Activated naive CD4-positive, alpha-beta T cell treated with anti-CD3 and anti-CD28 coated beads, Interleukin-2, amount 10 ng/mL, durations not matched to agents 7 days and 5 days (primary cell): ENCODE measurements around the gene KIR2DL3.
"Not testable (repeated sequence)": the region's sequence is repeated elsewhere in the genome, so short reads cannot be mapped to it uniquely, and the experiment has no call there.

Experiments
- CTCF ChIA-PET: fragments of 350-600 bp; sonication (Branson Sonifier 250); formaldehyde crosslinking; loops from one replicate; lab custom pipeline; 2021; ENCODE audit warnings: antibody characterized with exemption; lab: Charles Lee
- DNase-seq: peaks from one replicate; pipeline ENCODE4 v3.0.0-alpha.2; 2020
- H3K27ac Mint-ChIP-seq: one replicate; pipeline ENCODE4 v1.8.0; 2021; ENCODE audit warnings: mild to moderate bottlenecking, moderate library complexity, mixed read lengths
- H3K27me3 Mint-ChIP-seq: one replicate; pipeline ENCODE4 v1.8.0; 2021; ENCODE audit warnings: mild to moderate bottlenecking, mixed read lengths
- H3K36me3 Mint-ChIP-seq: one replicate; pipeline ENCODE4 v1.8.0; 2021; ENCODE audit warnings: mixed read lengths
- H3K4me1 Mint-ChIP-seq: one replicate; pipeline ENCODE4 v1.8.0; 2021; ENCODE audit warnings: mixed read lengths
- H3K4me3 Mint-ChIP-seq: one replicate; pipeline ENCODE4 v1.8.0; 2021; ENCODE audit warnings: mild to moderate bottlenecking, moderate library complexity, mixed read lengths
- H3K9me3 Mint-ChIP-seq: one replicate; pipeline ENCODE4 v1.8.0; 2021; ENCODE audit warnings: mixed read lengths

Gene KIR2DL3

DNA sequence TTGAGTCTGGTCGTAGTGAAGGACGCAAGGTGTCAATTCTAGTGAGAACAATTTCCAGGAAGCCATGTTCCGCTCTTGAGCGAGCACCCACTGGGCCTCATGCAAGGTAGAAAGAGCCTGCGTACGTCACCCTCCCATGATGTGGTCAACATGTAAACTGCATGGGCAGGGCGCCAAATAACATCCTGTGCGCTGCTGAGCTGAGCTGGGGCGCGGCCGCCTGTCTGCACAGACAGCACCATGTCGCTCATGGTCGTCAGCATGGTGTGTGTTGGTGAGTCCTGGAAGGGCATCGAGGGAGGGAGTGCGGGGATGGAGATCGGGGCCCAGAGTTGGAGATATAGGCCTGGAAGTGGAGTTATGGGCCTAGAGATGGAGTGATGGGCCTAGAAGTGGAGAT lies at the start of gene KIR2DL3:
TSS of gene KIR2DL3 (plus strand) at position 208 of the 400 bp plus-strand sequence. CDS start at position 241, 33 bp downstream.
- H3K4me1 Mint-ChIP-seq, H3K4me3 Mint-ChIP-seq: not testable (repeated sequence)

DNA sequence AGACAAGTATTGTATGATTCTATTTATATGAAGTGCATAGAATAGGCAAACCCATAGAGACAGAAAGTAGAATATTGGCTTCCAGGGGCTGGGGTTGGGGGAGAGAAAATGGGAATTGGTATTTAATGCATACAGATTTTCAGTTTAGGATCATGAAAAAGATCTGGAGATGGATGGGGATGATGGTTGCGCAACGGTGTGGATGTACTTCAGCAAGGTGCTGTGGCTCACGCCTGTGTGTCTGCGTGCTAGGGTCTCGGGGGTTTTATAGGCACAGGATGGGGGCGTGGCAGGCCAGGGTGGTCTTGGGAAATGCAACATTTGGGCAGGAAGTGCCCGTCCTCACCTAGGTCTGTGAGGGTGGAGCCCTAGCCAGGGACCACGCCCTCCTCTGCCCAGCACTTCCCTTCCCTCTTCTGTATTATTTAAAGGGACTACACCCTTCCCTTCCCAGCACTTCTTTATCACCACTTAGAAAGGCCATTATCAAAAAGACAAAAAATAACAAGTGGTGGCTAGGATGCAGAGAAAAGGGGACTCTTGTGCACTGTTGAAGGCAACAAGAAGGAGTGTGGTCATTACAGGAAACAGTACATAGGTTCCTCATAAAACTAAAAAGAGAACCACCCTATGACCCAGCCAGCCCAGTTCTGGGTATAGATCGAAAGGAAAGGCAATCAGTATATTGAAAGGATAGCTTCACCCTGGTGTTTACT lies 46.6 kb upstream of the KIR2DL3 start:
- no peaks in the 10 kb centered on the region for H3K9me3 Mint-ChIP-seq
- no peak overlapping the region for H3K4me3 Mint-ChIP-seq
- H3K27me3 Mint-ChIP-seq: peaks cover 10% of the 10 kb centered on the region
- CTCF ChIA-PET: no interaction called here
- DNase-seq: no peak
- H3K27ac Mint-ChIP-seq: no peak overlapping the region
- H3K36me3 Mint-ChIP-seq: no peaks in the 10 kb centered on the region
- H3K4me1 Mint-ChIP-seq: peaks cover 6% of the 10 kb centered on the region

More for the DNA sequence above, at the start of gene KIR2DL3:
- H3K9me3 Mint-ChIP-seq, DNase-seq, H3K36me3 Mint-ChIP-seq, CTCF ChIA-PET, H3K27ac Mint-ChIP-seq, H3K27me3 Mint-ChIP-seq: not testable (repeated sequence)

DNA sequence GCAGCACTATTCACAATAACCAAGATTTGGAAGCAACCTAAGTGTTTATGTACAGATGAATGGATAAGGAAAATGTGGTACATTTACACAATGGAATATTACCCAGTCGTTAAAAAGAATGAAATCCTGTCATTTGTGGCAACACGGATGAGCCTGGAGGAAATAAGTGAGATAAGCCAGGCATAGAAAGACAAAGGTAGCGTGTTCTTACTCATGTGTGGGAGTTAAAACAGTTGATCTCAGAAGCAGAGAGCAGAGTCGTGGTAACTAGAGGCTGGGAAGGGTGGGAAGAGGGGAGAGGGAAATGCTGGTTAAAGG lies 46.1 kb upstream of the KIR2DL3 start:
- no peaks in the 10 kb centered on the region for H3K9me3 Mint-ChIP-seq
- H3K27ac Mint-ChIP-seq: no peak overlapping the region
- no peaks in the 10 kb centered on the region for H3K36me3 Mint-ChIP-seq
- H3K4me3 Mint-ChIP-seq: no peak overlapping the region
- CTCF ChIA-PET: no interaction called here
- peaks cover 6% of the 10 kb centered on the region for H3K4me1 Mint-ChIP-seq
- no peak for DNase-seq
- H3K27me3 Mint-ChIP-seq: peaks cover 10% of the 10 kb centered on the region

DNA sequence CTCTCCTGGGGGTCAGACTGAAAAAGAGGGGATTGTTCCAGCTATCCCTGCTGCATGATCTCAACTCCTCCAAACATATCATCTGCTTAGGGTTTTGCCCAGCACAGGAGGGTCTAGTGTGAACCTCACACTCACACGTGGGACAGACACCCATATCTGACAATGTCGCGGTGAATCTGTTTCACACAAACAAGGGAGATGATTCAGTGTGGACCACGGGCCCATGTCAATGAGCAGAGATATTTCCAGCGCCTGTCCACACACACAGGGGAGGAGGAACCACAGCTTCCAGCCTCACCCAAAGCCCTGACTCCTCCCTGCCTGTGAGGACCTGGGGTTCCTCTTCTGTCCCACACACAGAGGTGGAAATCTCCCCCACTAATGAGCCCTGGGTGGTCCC lies 43.7 kb upstream of the KIR2DL3 start:
- Mint-ChIP-seq H3K27ac (no peak overlapping the region), H3K9me3 (no peaks in the 10 kb centered on the region), H3K36me3 (no peaks in the 10 kb centered on the region), H3K4me1 (peaks cover 6% of the 10 kb centered on the region), H3K4me3 (no peak overlapping the region), H3K27me3 (peaks cover 10% of the 10 kb centered on the region)
- DNase-seq: no peak
- CTCF ChIA-PET: interaction anchor here (0.7 kb wide), 1 partner anchor 215 kb away, joined by 4 read pairs; no protein-coding TSS in a partner anchor

DNA sequence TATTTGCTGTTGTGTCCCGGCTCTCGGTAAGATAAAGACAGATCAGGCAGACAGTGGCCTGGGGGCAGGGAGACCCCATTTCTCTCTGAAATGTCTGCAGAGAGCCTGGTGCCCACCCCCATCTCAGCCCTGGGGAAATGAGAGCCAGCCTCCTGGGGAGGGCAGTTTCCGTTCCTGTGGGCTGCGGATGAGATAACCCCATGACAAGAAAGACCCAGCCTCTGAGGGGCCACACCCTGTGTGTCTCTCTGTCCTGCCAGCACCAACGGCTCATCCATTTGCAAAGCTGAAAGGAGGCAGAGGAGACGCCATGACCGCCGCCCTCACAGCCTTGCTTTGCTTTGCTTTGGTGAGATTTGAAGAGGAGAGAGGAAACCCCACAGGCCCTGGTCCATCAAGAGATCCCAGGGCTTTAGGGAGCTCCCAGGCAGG lies 42.2 kb upstream of the KIR2DL3 start:
- Mint-ChIP-seq H3K9me3 (no peaks in the 10 kb centered on the region), H3K36me3 (no peaks in the 10 kb centered on the region), H3K4me1 (peaks cover 6% of the 10 kb centered on the region), H3K4me3 (no peak overlapping the region), H3K27me3 (peaks cover 20% of the 10 kb centered on the region), H3K27ac (no peak overlapping the region)
- no peak for DNase-seq
- CTCF ChIA-PET: no interaction called here

DNA sequence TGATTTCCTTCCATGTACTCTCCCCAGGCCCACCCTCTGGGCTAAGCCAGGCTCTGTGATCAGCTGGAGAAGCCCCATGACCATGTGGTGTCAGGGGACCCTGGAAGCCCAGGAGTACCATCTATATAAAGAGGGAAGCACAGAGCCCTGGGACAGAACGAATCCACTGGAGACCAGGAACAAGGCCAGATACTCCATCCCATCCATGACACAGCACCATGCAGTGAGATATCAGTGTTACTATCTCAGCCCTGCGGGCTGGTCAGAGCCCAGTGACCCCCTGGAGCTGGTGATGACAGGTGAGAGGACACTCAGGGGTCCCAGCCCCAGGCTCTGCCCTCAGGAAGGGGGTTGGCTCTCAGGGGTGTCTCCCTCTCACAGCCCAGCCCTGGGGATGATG lies 41.5 kb upstream of the KIR2DL3 start:
- CTCF ChIA-PET: no interaction called here

DNA sequence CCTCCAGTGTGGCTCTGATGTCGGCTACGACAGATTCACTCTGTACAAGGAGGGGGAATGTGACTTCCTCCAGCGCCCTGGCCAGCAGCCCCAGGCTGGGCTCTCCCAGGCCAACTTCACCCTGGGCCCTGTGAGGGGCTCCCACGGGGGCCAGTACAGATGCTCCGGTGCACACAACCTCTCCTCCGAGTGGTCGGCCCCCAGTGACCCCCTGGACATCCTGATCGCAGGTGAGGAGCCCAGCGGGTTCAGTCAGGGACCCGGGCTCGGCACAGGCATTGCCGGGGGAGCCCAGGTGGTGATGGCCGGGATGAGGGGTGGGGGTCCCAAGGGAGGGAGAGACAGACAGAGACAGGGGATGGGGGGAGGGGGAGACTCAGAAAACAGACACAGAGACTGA lies 40.6 kb upstream of the KIR2DL3 start:
- CTCF ChIA-PET, H3K36me3 Mint-ChIP-seq, H3K4me1 Mint-ChIP-seq, DNase-seq, H3K4me3 Mint-ChIP-seq, H3K9me3 Mint-ChIP-seq, H3K27ac Mint-ChIP-seq: not testable (repeated sequence)
- H3K27me3 Mint-ChIP-seq: peaks cover 21% of the 10 kb centered on the region

More for the DNA sequence above, 41.5 kb upstream of the KIR2DL3 start:
- no peaks in the 10 kb centered on the region for H3K36me3 Mint-ChIP-seq
- no peak for DNase-seq
- H3K4me3 Mint-ChIP-seq: no peak overlapping the region
- H3K27me3 Mint-ChIP-seq: peaks cover 21% of the 10 kb centered on the region
- no peak overlapping the region for H3K27ac Mint-ChIP-seq
- no peaks in the 10 kb centered on the region for H3K9me3 Mint-ChIP-seq
- H3K4me1 Mint-ChIP-seq: peaks cover 1% of the 10 kb centered on the region

DNA sequence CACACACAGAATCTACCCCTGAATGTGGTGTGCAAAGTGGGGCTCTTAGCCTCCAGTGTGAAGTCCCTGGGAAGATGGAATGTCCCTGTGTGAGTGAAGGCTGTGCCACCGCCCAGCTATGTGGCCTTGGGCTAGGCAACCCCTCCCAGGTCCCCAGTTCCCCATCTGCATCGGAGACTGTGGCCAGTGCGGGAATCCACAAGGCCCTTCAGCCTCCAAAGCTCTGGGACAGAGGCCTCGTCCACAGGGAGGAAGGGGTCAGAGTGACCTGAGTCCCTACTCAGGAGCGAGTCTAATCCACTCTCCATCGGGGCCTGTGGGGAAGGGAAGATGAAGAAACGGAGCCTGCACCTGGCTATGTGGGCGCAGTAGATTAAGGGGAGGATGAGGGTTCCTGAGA lies 33.4 kb upstream of the KIR2DL3 start:
- peaks cover 29% of the 10 kb centered on the region for H3K27me3 Mint-ChIP-seq
- H3K9me3 Mint-ChIP-seq: no peaks in the 10 kb centered on the region
- DNase-seq: no peak
- CTCF ChIA-PET: no interaction called here
- H3K4me1 Mint-ChIP-seq: peaks cover 14% of the 10 kb centered on the region
- H3K36me3 Mint-ChIP-seq: no peaks in the 10 kb centered on the region
- H3K4me3 Mint-ChIP-seq: no peak overlapping the region
- no peak overlapping the region for H3K27ac Mint-ChIP-seq

DNA sequence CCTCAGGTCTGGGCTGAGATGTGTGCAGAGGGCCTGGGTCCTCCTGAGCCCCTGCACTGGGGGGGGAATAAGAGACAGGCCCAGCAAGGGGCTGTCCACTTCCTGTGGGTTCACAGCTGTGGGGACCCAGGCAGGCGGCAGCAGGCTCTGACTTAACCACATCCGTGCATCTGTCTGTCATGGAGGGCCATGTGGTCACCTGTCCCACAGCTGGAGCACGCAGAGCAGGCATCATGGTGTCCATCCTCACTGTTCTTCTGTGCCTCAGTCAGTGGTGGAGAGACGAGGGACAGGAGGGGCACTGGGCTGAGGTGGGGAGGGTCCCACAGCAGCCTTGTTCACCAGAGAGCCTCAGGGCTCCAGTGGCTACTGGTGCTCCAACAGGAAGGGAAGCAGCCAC lies 30.4 kb upstream of the KIR2DL3 start:
- Mint-ChIP-seq H3K4me1 (peaks cover 14% of the 10 kb centered on the region), H3K36me3 (no peaks in the 10 kb centered on the region), H3K27me3 (peaks cover 18% of the 10 kb centered on the region), H3K4me3 (no peak overlapping the region), H3K9me3 (no peaks in the 10 kb centered on the region), H3K27ac (no peak overlapping the region)
- CTCF ChIA-PET: no interaction called here
- peak; percentile 41 for DNase-seq

DNA sequence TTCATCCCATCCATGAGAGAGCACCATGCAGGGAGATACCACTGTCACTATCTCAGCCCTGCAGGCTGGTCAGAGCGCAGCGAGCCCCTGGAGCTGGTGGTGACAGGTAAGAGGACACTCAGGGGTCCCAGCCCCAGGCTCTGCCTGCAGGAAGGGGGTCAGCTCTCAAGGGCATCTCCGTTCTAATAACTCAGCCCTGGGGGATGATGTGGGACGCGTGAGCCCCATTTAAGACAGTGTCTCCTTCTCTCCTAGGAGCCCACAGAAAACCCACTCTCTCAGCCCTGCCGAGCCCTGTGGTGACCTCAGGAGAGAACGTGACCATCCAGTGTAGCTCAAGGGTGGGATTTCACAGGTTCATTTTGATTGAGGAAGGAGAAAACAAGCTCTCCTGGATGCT lies 29.5 kb upstream of the KIR2DL3 start:
- H3K36me3 Mint-ChIP-seq: no peaks in the 10 kb centered on the region
- H3K9me3 Mint-ChIP-seq: peaks cover 2% of the 10 kb centered on the region
- H3K27me3 Mint-ChIP-seq: peaks cover 18% of the 10 kb centered on the region
- H3K4me3 Mint-ChIP-seq: no peak overlapping the region
- peaks cover 14% of the 10 kb centered on the region for H3K4me1 Mint-ChIP-seq
- no peak overlapping the region for H3K27ac Mint-ChIP-seq
- DNase-seq: no peak
- CTCF ChIA-PET: no interaction called here

DNA sequence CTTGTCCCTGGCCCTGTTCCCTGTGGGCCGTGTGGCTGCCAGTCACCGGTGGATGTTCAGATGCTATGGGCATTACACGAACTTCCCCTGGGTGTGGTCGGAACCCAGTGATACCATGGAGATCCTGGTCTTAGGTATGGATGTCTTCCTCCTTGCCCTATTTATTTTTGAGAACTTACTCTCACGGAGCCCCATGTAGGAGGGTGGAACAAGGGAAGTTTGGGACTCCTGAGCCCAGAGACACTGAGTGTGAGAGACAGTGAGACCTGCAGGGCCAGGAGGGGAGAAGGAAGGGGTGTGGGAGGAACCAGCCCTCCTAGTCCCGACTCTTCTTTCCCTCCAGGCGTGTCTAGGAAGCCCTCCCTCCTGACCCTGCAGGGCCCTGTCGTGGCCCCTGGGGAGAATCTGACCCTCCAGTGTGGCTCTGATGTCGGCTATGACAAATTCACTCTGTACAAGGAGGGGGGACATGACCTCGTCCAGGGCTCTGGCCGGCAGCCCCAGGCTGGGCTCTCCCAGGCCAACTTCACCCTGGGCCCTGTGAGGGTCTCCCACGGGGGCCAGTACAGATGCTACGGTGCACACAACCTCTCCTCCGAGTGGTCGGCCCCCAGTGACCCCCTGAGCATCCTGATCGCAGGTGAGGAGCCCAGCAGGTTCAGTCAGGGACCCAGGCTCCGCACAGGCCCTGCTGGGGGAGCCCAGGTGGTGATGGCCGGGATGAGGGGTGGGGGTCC lies 28.9 kb upstream of the KIR2DL3 start:
- H3K27me3 Mint-ChIP-seq: peaks cover 18% of the 10 kb centered on the region
- H3K4me3 Mint-ChIP-seq: no peak overlapping the region
- peaks cover 2% of the 10 kb centered on the region for H3K9me3 Mint-ChIP-seq
- no peak for DNase-seq
- H3K4me1 Mint-ChIP-seq: peaks cover 14% of the 10 kb centered on the region
- CTCF ChIA-PET: interaction anchor here (0.9 kb wide), 1 partner anchor 35 kb away, joined by 3 read pairs; no protein-coding TSS in a partner anchor
- H3K36me3 Mint-ChIP-seq: no peaks in the 10 kb centered on the region
- H3K27ac Mint-ChIP-seq: no peak overlapping the region

DNA sequence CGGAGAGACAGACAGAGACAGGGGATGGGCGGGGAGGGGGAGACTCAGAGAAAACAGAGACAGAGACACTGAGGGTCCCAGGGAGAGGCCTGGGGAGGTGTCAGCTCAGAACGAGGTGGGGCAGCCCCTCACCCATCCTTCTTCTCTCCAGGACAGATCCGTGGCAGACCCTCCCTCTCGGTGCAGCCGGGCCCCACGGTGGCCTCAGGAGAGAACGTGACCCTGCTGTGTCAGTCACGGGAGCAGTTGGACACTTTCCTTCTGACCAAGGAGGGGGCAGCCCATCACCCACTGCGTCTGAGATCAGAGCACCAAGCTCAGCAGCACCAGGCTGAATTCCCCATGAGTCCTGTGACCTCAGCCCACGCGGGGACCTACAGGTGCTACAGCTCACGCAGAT lies 28.4 kb upstream of the KIR2DL3 start:
- not testable (repeated sequence) for H3K27ac Mint-ChIP-seq, H3K9me3 Mint-ChIP-seq, H3K36me3 Mint-ChIP-seq, DNase-seq, H3K4me3 Mint-ChIP-seq
- peaks cover 17% of the 10 kb centered on the region for H3K27me3 Mint-ChIP-seq
- CTCF ChIA-PET: interaction anchor here (0.9 kb wide), 1 partner anchor 36 kb away, joined by 3 read pairs; no protein-coding TSS in a partner anchor
- peaks cover 14% of the 10 kb centered on the region for H3K4me1 Mint-ChIP-seq

DNA sequence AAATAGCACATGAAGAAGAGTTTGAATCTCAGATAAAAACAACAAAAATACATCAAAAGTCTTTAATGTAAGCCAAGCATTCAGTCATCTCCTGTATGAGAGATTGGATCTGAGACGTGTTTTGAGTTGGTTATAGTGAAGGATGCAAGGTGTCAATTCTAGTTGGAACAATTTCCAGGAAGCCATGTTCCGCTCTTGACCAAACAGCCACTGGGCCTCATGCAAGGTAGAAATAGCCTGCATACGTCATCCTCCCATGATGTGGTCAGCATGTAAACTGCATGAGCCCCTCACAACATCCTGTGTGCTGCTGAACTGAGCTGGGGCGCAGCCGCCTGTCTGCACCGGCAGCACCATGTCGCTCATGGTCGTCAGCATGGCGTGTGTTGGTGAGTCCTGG lies 14.2 kb upstream of the KIR2DL3 start, which contains the start of gene KIR3DL3:
TSS of gene KIR3DL3 (plus strand) at position 301 of the 400 bp plus-strand sequence. CDS start at position 356, 55 bp downstream.
- H3K27me3 Mint-ChIP-seq: peaks cover 3% of the 10 kb centered on the region
- CTCF ChIA-PET: no interaction called here
- H3K4me1 Mint-ChIP-seq: no peaks in the 10 kb centered on the region
- DNase-seq: no peak
- H3K4me3 Mint-ChIP-seq: no peak within 1 kb of the TSS
- peaks cover 8% of the 10 kb centered on the region for H3K9me3 Mint-ChIP-seq
- no peak within 1 kb of the TSS for H3K27ac Mint-ChIP-seq
- H3K36me3 Mint-ChIP-seq: no peaks in the 10 kb centered on the region

DNA sequence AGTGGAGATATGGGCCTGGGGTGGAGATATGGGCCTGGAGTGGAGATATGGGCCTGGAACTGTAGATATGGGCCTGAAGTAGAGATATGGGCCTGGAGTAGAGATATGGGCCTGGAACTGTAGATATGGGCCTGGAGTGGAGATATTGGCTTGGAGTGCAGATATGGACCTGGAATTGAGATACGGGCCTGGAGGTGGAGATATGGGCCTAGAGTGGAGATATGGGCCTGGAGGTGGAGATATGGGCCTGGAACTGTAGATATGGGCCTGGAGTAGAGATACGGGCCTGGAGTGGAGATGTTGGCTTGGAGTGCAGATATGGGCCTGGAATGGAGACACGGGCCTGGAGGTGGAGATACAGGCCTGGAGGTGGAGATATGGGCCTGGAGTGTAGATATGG lies 13.7 kb upstream of the KIR2DL3 start:
- Mint-ChIP-seq H3K4me3 (no peak overlapping the region), H3K36me3 (no peaks in the 10 kb centered on the region), H3K4me1 (no peaks in the 10 kb centered on the region), H3K27ac (no peak overlapping the region), H3K27me3 (peaks cover 4% of the 10 kb centered on the region), H3K9me3 (peaks cover 8% of the 10 kb centered on the region)
- DNase-seq: no peak
- CTCF ChIA-PET: no interaction called here

DNA sequence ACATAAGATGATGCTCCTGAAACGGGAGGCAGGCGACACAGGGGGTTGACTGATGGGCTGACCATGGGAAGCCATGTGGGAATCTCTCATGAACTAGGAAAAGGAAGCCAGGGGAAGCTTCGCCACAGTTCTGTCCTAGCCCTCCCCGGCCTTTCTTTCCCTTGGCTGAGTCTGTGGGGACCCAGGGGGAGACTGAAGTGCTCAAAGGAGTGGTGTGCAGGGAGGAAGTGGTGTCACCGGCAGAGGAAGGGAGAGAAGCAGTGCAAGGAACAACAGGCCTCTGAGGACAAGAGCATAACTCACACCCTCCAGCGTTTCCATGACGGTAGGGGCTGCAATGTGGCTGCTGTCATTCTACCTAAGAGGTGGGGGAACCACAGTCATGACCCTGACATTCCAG lies 13.0 kb upstream of the KIR2DL3 start:
- Mint-ChIP-seq H3K4me3 (no peak overlapping the region), H3K27ac (no peak overlapping the region), H3K27me3 (peaks cover 6% of the 10 kb centered on the region), H3K36me3 (no peaks in the 10 kb centered on the region), H3K4me1 (no peaks in the 10 kb centered on the region), H3K9me3 (peaks cover 8% of the 10 kb centered on the region)
- CTCF ChIA-PET: no interaction called here
- no peak for DNase-seq
